Activated CD4-positive, alpha-beta T cell treated with anti-CD3 and anti-CD28 coated beads, Interleukin-2, amount 10 ng/mL, durations not matched to agents 7 days and 5 days (primary cell): ENCODE results near the gene USF1. TPM values are rescaled to one million over a fixed set of nuclear protein-coding genes. Genes with fewer than 3 reads are reported as not detected.
A peak's percentile ranks its signal among the peaks of the same experiment; 100 is the strongest.
"Not testable (repeated sequence)": the region's sequence is repeated elsewhere in the genome, so short reads cannot be mapped to it uniquely, and the experiment has no call there.

ENCODE experiments used
- CTCF ChIA-PET: fragments of 350-600 bp; sonication (Branson Sonifier 250); formaldehyde crosslinking; loops from one replicate; lab custom pipeline; 2021; ENCODE audit warnings: antibody characterized with exemption; lab: Charles Lee
- POLR2A ChIA-PET: fragments of 350-600 bp; sonication (Branson Sonifier 250); formaldehyde crosslinking; loops from one replicate; lab custom pipeline; 2021; ENCODE audit warnings: antibody characterized with exemption; lab: Charles Lee
- DNase-seq: peaks from one replicate; pipeline ENCODE4 v3.0.0-alpha.2; 2020
- H3K27ac Mint-ChIP-seq: one replicate; pipeline ENCODE4 v1.8.0; 2021; ENCODE audit warnings: mild to moderate bottlenecking, moderate library complexity, mixed read lengths
- H3K27me3 Mint-ChIP-seq: one replicate; pipeline ENCODE4 v1.8.0; 2021; ENCODE audit warnings: mixed read lengths
- H3K36me3 Mint-ChIP-seq: one replicate; pipeline ENCODE4 v1.8.0; 2021; ENCODE audit warnings: low read depth, mixed read lengths
- H3K4me1 Mint-ChIP-seq: one replicate; pipeline ENCODE4 v1.8.0; 2021; ENCODE audit warnings: mixed read lengths
- H3K4me3 Mint-ChIP-seq: one replicate; pipeline ENCODE4 v1.8.0; 2021; ENCODE audit warnings: mild to moderate bottlenecking, moderate library complexity, mixed read lengths
- H3K9me3 Mint-ChIP-seq: one replicate; pipeline ENCODE4 v1.8.0; 2021; ENCODE audit warnings: mixed read lengths
- total RNA-seq, 2 experiments: library from RNA; stranded (reverse); gene quantifications; one replicate each; pipeline ENCODE4 v1.2.3, GENCODE V29; 2021

USF1 gene
- total RNA-seq, 2 experiments from 2014 or later = 78.0 to 81.2 TPM

DNA sequence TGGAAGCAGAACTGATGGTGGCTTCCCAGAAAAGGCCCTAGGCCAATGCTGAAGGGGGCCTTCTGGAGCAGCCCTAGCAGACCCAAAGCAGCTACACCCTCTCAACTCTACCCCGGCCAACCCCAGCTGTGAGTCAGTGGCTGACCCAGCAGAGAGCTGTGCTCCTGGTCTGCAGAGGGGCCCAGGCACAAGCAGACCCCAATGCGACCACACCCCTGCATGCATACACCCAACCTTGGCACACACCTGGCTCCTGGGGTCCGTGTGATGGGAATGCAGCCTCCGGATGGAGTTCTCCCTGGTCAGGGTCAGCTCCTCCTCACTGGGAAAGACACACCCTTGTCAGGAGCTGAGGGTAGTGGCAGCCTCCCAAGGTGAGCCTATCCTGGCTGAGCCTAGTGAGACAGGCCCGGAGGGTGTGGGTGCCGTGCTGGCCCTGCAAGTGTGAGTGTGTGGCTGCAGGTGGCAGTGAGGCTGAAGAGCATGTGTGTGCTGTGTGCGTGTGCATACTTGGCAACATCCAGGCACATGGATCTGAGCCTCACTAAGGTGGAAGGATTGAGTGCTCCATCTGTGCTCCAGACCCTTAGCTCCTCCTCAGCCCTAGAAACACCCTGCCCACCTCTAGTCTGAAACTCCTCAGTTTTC is 27.8 kb upstream of the USF1 start:
- ChIA-PET POLR2A (no interaction called here), CTCF (interaction anchor here (0.6 to 13.5 kb wide), 5 partner anchors 9 to 92 kb away, joined by 3 to 185 read pairs (median 3); partner anchors contain the start of genes KLHDC9 and NECTIN4)
- peaks cover 39% of the 10 kb centered on the region for H3K4me1 Mint-ChIP-seq
- no peaks in the 10 kb centered on the region for H3K27me3 Mint-ChIP-seq
- peak overlapping the region; percentile 38 for H3K27ac Mint-ChIP-seq
- H3K4me3 Mint-ChIP-seq = no peak overlapping the region
- DNase-seq = no peak
- peaks cover 11% of the 10 kb centered on the region for H3K36me3 Mint-ChIP-seq
- H3K9me3 Mint-ChIP-seq = no peaks in the 10 kb centered on the region

DNA sequence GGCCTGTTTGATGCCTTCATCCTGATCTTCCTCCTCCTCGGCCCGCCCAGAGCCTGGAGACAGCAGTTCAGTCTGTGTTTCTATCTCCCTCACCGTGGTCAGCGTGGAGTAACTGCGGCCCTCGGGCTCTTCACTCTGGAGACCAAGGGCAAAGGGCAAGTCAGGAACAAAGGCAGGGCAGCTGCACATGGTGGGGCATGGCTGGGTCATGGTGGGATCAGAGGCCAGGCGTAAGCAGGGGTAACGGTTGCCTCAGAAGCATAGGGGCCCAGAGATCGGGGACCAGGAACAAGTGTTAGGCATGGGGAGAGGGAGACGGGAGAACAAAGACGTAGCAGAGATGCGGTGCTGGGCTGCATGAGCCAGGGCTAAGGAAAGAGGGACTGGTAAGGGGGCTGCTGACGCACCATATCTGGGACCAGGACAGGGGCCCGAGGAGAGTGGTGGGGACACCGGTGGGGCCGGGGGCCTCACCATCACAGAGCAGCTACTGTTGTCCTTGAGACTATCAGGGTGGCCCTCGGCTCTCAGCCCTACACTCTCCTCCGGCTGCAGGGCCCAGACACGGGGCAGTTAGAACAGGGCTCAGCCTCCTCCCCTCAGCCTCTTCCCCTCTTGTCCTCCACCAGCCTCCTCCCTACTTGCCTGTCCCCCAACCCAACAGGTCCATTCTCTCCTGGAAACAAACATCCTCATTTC is 27.1 kb upstream of the USF1 start:
- no peaks in the 10 kb centered on the region for H3K9me3 Mint-ChIP-seq
- POLR2A ChIA-PET = no interaction called here
- CTCF ChIA-PET = interaction anchor here (1.0 to 13.5 kb wide), 6 partner anchors 12 to 93 kb away, joined by 3 to 185 read pairs (median 4); partner anchors contain the start of genes KLHDC9 and NECTIN4
- H3K27ac Mint-ChIP-seq = peak overlapping the region; percentile 57
- H3K27me3 Mint-ChIP-seq = no peaks in the 10 kb centered on the region
- peaks cover 43% of the 10 kb centered on the region for H3K4me1 Mint-ChIP-seq
- peaks cover 18% of the 10 kb centered on the region for H3K36me3 Mint-ChIP-seq
- DNase-seq = no peak
- no peak overlapping the region for H3K4me3 Mint-ChIP-seq

DNA sequence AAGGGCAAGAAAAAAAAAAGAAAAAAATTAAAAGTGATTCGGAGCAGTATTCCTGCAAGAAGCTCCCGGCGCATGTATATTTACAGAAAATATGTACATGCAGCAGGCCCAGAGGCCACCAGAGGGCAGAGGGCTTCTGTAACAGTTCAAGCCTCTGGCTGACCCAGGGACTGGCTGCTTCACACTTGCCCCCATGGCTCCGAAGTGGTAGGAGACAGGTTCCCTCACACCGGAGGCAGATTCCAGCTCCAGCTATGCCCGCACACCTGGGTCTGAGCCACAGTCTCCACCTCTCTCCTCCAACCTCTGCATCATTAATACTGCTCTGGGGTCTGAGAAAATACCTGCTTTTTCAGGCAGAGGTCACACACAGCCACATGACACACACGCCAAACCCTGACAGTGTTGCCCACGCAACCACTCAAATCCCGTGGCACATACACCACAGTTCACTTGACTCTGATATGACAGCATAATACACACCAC is 26.2 kb upstream of the USF1 start:
- H3K27me3 Mint-ChIP-seq = no peaks in the 10 kb centered on the region
- H3K9me3 Mint-ChIP-seq = no peaks in the 10 kb centered on the region
- ChIA-PET CTCF (interaction anchor here (0.6 to 13.5 kb wide), 13 partner anchors 11 to 98 kb away, joined by 3 to 185 read pairs (median 4); partner anchors contain the start of genes KLHDC9, NECTIN4, NIT1 and PFDN2), POLR2A (interaction anchor here (1.1 kb wide), 1 partner anchor 25 kb away, joined by 3 read pairs; no protein-coding TSS in a partner anchor)
- peak; percentile 63 for DNase-seq
- H3K4me3 Mint-ChIP-seq = no peak overlapping the region
- peaks cover 51% of the 10 kb centered on the region for H3K4me1 Mint-ChIP-seq
- peaks cover 25% of the 10 kb centered on the region for H3K36me3 Mint-ChIP-seq
- H3K27ac Mint-ChIP-seq = peak overlapping the region; percentile 43

DNA sequence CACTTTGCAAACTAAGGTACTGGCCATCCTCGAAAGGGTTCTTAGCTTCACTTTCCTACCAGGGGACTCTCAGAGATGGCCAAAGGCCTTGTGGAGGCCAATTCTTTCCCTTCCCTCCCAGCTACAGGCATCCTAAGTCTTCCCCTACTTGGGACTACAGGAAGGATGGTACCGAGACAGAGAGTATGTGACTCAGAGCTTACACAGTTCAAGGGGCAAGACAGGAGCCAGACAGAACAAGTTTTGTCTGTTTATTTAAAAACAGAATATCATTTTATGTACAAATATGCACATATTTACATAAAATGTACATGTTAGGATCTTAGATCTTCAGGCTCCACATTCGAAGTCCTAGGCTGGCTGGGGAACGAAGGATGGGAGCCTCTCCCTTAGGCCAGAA is 25.0 kb upstream of the USF1 start:
- ChIA-PET CTCF (interaction anchor here (0.6 to 13.5 kb wide), 10 partner anchors 8 to 119 kb away, joined by 4 to 185 read pairs (median 6); partner anchors contain the start of genes KLHDC9, NECTIN4, PPOX and USF1), POLR2A (interaction anchor here (0.6 to 2.2 kb wide), 4 partner anchors 24 to 68 kb away, joined by 3 to 6 read pairs (median 4); partner anchors contain the start of gene USF1)
- H3K4me3 Mint-ChIP-seq = no peak overlapping the region
- peaks cover 55% of the 10 kb centered on the region for H3K4me1 Mint-ChIP-seq
- peak overlapping the region; percentile 99 for H3K27ac Mint-ChIP-seq
- DNase-seq = no peak
- H3K27me3 Mint-ChIP-seq = no peaks in the 10 kb centered on the region
- H3K36me3 Mint-ChIP-seq = peaks cover 32% of the 10 kb centered on the region
- H3K9me3 Mint-ChIP-seq = no peaks in the 10 kb centered on the region

DNA sequence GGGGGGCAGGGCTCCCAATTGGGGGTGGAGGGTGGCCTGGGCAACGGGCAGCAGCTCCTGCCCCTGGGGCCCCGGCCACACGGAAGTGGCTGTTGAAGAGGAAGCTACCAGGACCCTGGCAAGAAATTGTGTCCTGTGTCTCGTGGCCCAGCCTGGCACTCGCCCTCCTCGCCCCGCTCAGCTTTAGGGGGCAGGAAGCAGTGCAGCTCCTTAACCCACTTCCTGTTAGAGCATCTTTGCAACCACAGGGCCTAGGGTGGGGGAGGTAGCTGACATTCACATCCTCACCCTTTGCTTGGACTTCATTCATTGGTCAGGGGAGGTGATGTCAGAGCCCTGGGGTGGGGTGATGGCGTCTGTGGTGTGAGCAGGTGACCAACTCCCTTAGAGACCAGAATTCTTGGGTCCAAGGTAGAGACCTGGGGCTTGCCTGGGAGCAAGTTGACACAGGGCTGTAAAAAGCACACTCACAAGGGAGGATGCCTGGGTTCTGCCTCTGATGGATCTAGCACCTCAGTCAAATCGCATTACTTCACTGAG is 24.0 kb upstream of the USF1 start, which contains the start of gene ARHGAP30:
TSS of gene ARHGAP30 (minus strand) at position 161 of the 540 bp plus-strand sequence. CDS start 267 bp downstream, outside the sequence.
- POLR2A ChIA-PET = interaction anchor here (0.5 to 2.2 kb wide), 5 partner anchors 24 to 434 kb away, joined by 3 to 6 read pairs (median 3); partner anchors contain the start of genes F11R and USF1
- CTCF ChIA-PET = interaction anchor here (0.6 to 13.5 kb wide), 12 partner anchors 9 to 314 kb away, joined by 3 to 185 read pairs (median 4); partner anchors contain the start of genes KLHDC9, NECTIN4, PPOX and USF1
- Mint-ChIP-seq H3K27ac (peak within 1 kb of the TSS; percentile 99), H3K4me1 (peaks cover 59% of the 10 kb centered on the region), H3K36me3 (peaks cover 32% of the 10 kb centered on the region), H3K27me3 (no peaks in the 10 kb centered on the region), H3K9me3 (no peaks in the 10 kb centered on the region), H3K4me3 (peak within 1 kb of the TSS; percentile 93)
- peak; percentile 94 for DNase-seq

DNA sequence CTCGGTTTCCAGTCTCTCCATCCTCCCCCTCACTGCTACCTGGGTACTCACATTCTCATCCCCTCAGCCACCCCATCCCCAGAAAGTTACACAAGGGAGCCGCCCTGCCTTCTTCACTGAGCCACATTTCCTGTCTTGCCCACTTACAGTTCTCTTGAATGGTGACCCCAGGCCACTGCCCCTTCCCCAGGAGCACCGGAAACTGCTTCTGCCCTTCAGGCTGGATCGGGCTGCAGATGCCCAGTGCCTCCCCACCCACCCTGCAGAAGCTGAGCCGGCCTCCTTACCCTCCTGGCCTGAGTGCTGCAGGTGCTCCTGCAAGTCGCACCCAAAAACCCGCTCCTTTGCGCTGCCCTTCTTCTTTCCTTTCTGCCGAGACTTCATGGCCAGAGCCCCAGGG is 23.5 kb upstream of the USF1 start:
- peaks cover 37% of the 10 kb centered on the region for H3K36me3 Mint-ChIP-seq
- POLR2A ChIA-PET = interaction anchor here (0.5 to 2.2 kb wide), 3 partner anchors 24 to 434 kb away, joined by 3 to 6 read pairs (median 3); partner anchors contain the start of gene USF1
- DNase-seq = peak; percentile 23

DNA sequence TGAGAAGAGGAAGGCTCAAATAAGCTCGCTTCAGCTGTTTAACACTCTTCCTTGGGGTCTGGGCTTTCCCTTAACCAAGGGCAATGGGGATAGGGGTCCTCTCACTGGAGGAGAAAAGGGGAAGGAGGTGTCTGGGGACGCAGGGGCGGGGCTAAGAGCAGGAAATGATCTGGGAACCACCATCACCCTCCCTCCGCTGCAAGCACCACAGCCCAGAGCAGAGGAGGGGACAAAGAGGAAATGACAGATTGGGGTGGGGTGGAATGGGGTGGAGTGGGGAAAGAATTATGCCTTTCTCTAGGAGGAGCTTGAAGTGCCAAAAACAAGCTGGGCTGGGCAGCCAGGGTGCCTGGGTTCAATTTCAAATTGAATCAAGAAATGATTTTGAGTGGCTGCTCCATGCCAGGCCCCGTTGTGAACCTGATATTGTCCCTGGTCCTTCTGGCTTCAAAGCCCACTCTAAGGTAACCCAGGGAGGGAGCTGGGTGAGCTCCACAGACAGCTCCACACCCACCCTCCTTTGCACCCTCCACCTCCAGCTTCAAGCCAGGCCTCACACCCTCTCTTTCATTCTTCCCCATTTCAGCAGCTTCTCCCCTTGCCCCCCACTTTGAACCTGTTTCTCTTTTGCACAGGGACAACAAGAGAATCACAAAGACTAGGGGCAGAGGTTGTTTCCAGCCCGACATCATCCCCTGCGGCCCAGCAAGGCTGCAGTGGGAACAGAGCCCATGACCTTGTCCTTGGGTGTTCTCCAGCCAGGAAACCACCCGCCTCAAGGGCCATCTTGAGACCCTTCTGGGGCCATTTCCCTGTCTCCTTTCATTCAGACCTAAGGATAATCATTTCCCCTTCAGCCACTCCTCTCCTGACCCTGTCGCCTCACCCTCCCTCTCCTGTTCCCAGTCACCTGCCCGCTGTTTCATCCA is 22.8 kb upstream of the USF1 start:
- CTCF ChIA-PET = interaction anchor here (0.9 to 13.5 kb wide), 12 partner anchors 9 to 79 kb away, joined by 3 to 185 read pairs (median 6); partner anchors contain the start of genes KLHDC9, NECTIN4 and USF1
- H3K4me3 Mint-ChIP-seq = peak overlapping the region; percentile 93
- H3K4me1 Mint-ChIP-seq = peaks cover 71% of the 10 kb centered on the region
- POLR2A ChIA-PET = interaction anchor here (0.5 to 2.2 kb wide), 6 partner anchors 23 to 907 kb away, joined by 3 to 6 read pairs (median 3); partner anchors contain the start of genes F11R and USF1
- H3K9me3 Mint-ChIP-seq = no peaks in the 10 kb centered on the region
- H3K36me3 Mint-ChIP-seq = peaks cover 43% of the 10 kb centered on the region
- H3K27ac Mint-ChIP-seq = peak overlapping the region; percentile 99
- peak; percentile 91 for DNase-seq
- no peaks in the 10 kb centered on the region for H3K27me3 Mint-ChIP-seq

More for the DNA sequence above, 23.5 kb upstream of the USF1 start:
- Mint-ChIP-seq H3K9me3 (no peaks in the 10 kb centered on the region), H3K4me3 (peak overlapping the region; percentile 93), H3K27ac (peak overlapping the region; percentile 99), H3K27me3 (no peaks in the 10 kb centered on the region), H3K4me1 (peaks cover 64% of the 10 kb centered on the region)
- CTCF ChIA-PET = interaction anchor here (0.6 to 13.5 kb wide), 15 partner anchors 9 to 314 kb away, joined by 3 to 185 read pairs (median 5); partner anchors contain the start of genes KLHDC9, NECTIN4, PPOX and USF1

DNA sequence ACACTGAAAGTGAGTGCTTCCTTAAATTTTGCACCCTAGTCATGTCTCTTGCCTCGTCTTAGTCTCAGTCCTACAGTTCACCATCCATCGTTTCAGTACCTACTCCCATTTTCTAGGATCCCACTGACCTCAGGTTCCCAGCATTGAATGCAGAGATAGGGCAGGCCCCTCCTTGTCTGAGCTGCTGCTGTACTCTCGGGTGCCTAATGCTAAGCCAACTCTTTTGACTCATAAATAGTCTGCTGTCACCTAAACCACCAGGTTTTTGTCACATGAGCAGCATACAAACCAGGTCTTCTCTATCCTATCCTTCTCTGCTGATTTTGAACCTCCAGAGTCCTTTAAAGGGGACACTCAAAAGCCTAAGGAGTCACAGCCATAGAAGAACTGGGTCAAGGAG is 20.9 kb upstream of the USF1 start:
- H3K4me3 Mint-ChIP-seq = peak overlapping the region; percentile 93
- H3K36me3 Mint-ChIP-seq = peaks cover 56% of the 10 kb centered on the region
- H3K27me3 Mint-ChIP-seq = no peaks in the 10 kb centered on the region
- H3K4me1 Mint-ChIP-seq = peaks cover 70% of the 10 kb centered on the region
- H3K9me3 Mint-ChIP-seq = no peaks in the 10 kb centered on the region
- ChIA-PET POLR2A (interaction anchor here (0.6 kb wide), 1 partner anchor 32 kb away, joined by 4 read pairs; the partner anchor contains the start of gene KLHDC9), CTCF (interaction anchor here (1.9 to 13.5 kb wide), 3 partner anchors 12 to 30 kb away, joined by 6 to 185 read pairs (median 50); partner anchors contain the start of genes KLHDC9 and USF1)
- peak overlapping the region; percentile 99 for H3K27ac Mint-ChIP-seq
- DNase-seq = no peak

DNA sequence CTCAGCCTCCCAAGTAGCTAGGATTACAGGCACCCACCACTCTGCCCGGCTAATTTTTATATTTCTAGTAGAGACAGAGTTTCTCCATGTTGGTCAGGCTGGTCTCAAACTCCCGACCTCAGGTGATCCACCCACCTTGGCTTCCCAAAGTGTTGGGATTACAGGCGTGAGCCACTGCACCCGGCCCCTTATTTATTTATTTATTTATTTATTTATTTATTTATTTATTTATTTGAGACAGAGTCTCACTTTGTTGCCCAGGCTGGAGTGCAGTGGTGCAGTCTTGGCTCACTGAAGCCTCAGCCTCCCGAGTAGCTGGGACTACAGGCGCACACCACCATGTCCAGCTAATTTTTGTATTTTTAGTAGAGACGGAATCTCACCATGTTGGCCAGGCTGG is 19.9 kb upstream of the USF1 start:
- H3K4me1 Mint-ChIP-seq = peaks cover 67% of the 10 kb centered on the region
- CTCF ChIA-PET = interaction anchor here (0.7 to 8.5 kb wide), 3 partner anchors 11 to 52 kb away, joined by 3 to 50 read pairs (median 5); partner anchors contain the start of genes NIT1, PFDN2 and USF1
- H3K4me3 Mint-ChIP-seq = peak overlapping the region; percentile 27
- H3K27me3 Mint-ChIP-seq, DNase-seq, H3K9me3 Mint-ChIP-seq, POLR2A ChIA-PET, H3K27ac Mint-ChIP-seq: not testable (repeated sequence)
- H3K36me3 Mint-ChIP-seq = peaks cover 60% of the 10 kb centered on the region

DNA sequence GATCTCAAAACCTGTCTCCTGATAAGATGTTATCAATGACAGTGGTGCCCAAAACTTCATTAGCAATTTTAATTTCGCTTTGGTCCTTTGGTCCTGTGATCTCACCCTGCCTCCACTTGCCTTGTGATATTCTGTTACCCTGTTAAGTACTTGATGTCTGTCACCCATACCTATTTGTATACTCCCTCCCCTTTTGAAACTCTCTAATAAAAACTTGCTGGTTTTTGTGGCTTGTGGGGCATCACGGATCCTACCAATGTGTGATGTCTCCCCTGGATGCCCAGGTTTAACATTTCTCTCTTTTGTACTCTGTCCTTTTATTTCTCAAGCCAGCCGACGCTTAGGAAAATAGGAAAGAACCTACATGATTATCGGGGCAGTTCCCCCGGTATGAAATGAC is 18.2 kb upstream of the USF1 start:
- H3K4me3 Mint-ChIP-seq = peak overlapping the region; percentile 31
- CTCF ChIA-PET = interaction anchor here (8.5 kb wide), 1 partner anchor 18 kb away, joined by 50 read pairs; the partner anchor contains the start of gene USF1
- peaks cover 70% of the 10 kb centered on the region for H3K4me1 Mint-ChIP-seq
- H3K27me3 Mint-ChIP-seq, POLR2A ChIA-PET, DNase-seq, H3K9me3 Mint-ChIP-seq: not testable (repeated sequence)
- peaks cover 67% of the 10 kb centered on the region for H3K36me3 Mint-ChIP-seq
- H3K27ac Mint-ChIP-seq = peak overlapping the region; percentile 72

DNA sequence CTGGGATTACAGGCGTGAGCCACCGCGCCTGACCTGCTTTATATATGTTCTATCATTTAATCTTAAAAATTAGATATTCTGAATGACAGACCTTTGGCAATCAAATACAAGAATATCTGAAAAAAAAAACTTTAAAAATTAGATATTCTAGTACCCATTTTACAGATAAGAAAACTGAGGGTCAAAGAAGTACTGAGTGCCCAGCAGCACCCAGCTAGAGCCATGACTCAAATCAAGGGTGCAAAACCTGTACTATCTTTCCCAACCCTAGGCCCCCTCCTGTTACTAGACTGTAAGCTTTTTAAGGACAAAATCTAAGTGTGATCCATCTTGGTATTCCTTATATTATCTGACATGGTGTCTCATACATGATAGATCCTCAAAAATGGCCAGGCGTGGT is 15.6 kb upstream of the USF1 start:
- H3K9me3 Mint-ChIP-seq = no peaks in the 10 kb centered on the region
- H3K27ac Mint-ChIP-seq = no peak overlapping the region
- DNase-seq = no peak
- H3K36me3 Mint-ChIP-seq = peaks cover 58% of the 10 kb centered on the region
- ChIA-PET POLR2A (no interaction called here), CTCF (interaction anchor here (1.1 to 1.2 kb wide), 2 partner anchors 11 to 36 kb away, joined by 4 to 7 read pairs; partner anchors contain the start of gene KLHDC9)
- peaks cover 61% of the 10 kb centered on the region for H3K4me1 Mint-ChIP-seq
- no peak overlapping the region for H3K4me3 Mint-ChIP-seq
- no peaks in the 10 kb centered on the region for H3K27me3 Mint-ChIP-seq
